H1 (cell line): ENCODE data around the gene RAET1G.

Source experiments
- CTCF ChIP-seq, 3 experiments: IDR thresholded peaks; 1 replicate in 2 of 3; 2 replicates in 1 of 3; pipeline versions ENCODE4 v1.5.1 to v1.6.1; 2011; ENCODE audit warnings: low read length in 3 of 3, mild to moderate bottlenecking in 3 of 3, inconsistent platforms in 2 of 3, low read depth in 1 of 3, moderate library complexity in 1 of 3; ENCODE audit not compliant: insufficient read depth in 1 of 3; ENCODE audit errors: control extremely low read depth in 1 of 3
- NANOG ChIP-seq: IDR thresholded peaks from 2 replicates; pipeline ENCODE4 v1.6.1; 2011; ENCODE audit warnings: low read length, low read depth, mild to moderate bottlenecking, inconsistent platforms; ENCODE audit not compliant: insufficient read depth, poor library complexity, severe bottlenecking
- SIN3A ChIP-seq, 2 experiments: IDR thresholded peaks in 1 of 2; conservative IDR thresholded peaks in 1 of 2; 2 replicates each; pipeline ENCODE4 v1.6.1; 2011 to 2012; ENCODE audit warnings: low read length in 2 of 2, improper control_type of control experiment in 1 of 2, low read depth in 1 of 2, mild to moderate bottlenecking in 1 of 2
- TAF1 ChIP-seq: IDR thresholded peaks from 2 replicates; pipeline ENCODE4 v1.6.1; 2011; ENCODE audit warnings: mild to moderate bottlenecking, low read depth, low read length
- USF2 ChIP-seq: IDR thresholded peaks from 2 replicates; pipeline ENCODE4 v1.6.1; 2011; ENCODE audit warnings: low read length, improper control_type of control experiment

- TF ChIP-seq SIN3A (conservative IDR thresholded peaks at IDR 0.05 in 1 of 2, IDR thresholded peaks at IDR 0.05 in 1 of 2; ENCODE audit: low read depth in 1 of 2, low read length in 2 of 2) = no peak
- no peak for TF ChIP-seq USF2
- no peak for TF ChIP-seq TAF1
- TF ChIP-seq CTCF (IDR thresholded peaks at IDR 0.05; ENCODE audit: control extremely low read depth in 1 of 3, insufficient read depth in 1 of 3, low read depth in 1 of 3, low read length in 3 of 3) = no peak
- no peak for TF ChIP-seq NANOG
These were observed 16.5 kb downstream of the RAET1G start for GRCh38 chr6:149906405-149906804.
